GM21381 (cell line): ENCODE measurements around the gene REG1A.

Experiments
- ATAC-seq: cut with Tn5 transposase; IDR thresholded peaks from one replicate; pipeline ENCODE4 v1.9.1; 2021; ENCODE audit warnings: mild to moderate bottlenecking, moderate library complexity; ENCODE audit not compliant: unreplicated experiment

Gene REG1A

GRCh38 chr2:79124907-79125720, 4.8 kb downstream of the REG1A start:
- no peak for ATAC-seq

GRCh38 chr2:79125721-79125985, 5.4 kb downstream of the REG1A start:
- ATAC-seq: no peak

DNA sequence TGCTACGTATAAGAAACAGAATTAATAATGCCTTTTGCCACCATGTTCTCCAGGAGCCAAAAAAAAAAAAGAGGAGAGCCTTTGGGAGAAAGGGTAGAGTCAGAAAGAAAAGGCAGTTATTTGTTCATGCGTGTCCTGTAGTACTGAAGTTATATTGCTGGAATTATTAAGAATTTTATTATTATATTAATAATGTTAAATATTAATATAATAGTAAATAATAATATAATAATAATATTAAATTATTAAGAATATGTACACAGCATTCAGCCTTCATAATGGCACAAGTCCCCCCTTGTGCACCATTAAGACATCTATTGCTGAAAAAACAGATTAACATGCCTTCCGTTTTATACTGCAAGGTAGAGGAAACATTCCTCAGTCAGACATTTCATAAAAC, 8.1 kb downstream of the REG1A start:
- ATAC-seq: no peak

DNA sequence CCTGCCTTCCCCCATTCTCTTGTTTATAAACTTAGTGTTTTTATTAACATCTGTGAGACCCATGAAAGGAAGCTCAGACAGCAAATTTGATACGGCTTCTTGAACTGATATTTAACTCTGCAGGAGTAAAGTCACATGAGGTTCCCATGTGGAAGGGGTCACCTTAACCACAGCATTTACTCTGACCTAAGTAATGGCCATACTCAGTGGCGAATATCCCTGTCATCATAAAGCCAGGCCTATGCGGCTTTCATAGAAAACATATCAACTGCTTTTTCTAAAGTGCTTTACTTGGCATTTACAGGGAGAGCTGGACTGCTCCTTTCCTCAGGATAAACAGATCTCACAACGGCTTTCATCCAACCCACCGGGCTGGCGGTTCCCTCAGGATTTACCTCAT, 9.0 kb downstream of the REG1A start:
- ATAC-seq: no peak

DNA sequence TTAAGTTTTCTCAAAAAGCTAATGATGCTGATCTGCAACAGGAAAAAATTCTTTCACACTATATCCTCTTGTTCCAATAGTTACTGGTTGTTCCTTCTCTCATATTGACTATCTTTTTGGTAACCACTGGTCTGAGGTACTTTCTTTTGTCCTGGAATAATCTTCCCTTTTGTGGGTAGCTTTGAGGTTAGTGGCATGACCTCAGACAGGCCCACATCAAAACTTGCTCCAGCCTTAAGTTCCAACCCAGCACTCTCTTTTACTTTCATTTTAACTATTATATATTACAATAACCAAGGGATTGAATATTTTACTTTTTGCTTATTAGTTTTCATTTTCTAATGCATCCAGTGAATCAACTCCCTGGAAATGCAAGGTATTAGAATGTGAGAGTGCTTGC, 9.5 kb downstream of the REG1A start:
- ATAC-seq: no peak

DNA sequence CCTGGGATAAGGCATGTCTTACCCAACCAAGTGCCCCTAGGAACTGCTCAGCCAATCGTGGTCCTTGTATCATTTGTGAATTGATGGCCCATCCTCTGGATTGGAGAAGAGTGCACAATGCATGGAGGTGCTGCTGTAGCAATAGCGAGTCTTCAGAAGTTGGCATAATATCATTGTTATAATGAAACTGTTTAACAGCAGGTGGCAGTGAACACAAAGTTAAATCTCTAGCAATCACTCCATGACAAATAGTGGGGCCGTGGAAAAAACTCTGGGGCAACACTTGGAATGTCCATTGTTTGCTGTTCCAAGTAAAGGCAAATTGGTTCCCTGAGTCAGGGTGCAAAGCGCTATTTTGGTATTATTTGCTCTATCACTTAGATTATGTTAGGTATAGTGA, 11.4 kb downstream of the REG1A start:
- ATAC-seq: no peak

DNA sequence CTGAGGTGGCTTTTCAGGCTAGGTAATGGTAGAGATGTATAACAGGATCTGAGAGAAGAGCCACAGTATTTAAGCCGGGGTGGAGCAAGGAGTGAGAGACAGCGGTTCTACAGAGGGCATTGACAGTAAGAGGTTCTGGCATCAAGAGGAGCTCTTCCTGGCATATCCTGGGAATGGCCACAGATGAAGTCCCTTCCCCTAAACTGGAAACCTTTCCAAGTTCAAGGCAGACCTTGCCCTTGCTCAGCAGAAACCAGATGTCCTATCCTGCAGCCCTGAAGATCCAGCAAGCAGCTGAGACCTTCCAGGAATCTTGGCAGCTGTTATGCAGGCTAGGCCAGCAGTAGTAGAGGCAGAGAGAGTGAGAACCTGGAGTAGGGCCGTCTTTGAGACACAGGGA, 18.1 kb downstream of the REG1A start:
- no peak for ATAC-seq

GRCh38 chr2:79139423-79139822, 19.1 kb downstream of the REG1A start:
- no peak for ATAC-seq

GRCh38 chr2:79155826-79156476, 35.7 kb downstream of the REG1A start:
- no peak for ATAC-seq

- no peak for ATAC-seq
These were observed 38.7 kb downstream of the REG1A start for GRCh38 chr2:79159030-79159429.

DNA sequence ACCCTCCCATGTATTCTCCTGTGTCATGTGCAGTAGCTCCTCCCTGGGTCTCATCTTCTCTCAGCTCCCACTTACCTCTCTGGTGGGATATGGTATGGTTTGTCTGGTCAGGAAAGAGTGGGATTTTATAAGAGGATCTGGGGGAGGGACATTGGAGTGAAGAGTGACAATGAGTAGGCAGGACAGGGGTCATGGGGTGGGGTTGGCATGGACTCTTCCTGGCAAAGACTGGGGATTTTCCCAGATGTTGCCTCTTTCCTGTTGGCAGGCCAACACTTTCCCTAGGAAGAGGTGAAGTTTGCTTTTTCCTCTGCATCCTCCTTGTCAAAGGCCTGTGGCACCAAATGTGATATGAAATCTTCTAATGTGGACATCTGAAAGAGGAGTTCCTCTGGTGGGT, 39.4 kb downstream of the REG1A start, which contains the start of gene REG3A:
Gene REG3A, minus strand, starts transcription at position 101 of the 400 bp plus-strand sequence. CDS start 348 bp downstream, outside the sequence.
- ATAC-seq: no peak

DNA sequence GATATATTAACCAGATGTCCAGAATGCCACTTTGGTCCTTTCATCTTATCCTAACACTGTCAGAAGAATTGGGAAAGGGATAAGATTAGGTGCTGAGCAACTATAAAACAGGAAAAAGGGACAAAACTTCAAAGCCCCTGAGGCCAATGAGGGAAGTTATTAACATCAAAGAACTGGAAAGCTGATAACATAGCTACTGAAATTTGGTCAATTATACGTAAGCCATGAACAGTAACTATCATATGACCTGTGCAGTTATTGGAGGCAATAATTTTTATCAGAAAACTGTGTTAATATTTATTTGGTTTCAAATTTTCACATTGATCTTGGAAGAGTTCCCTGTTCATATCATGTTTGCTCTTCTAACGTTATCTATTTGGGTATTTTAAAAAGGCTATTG, 41.8 kb downstream of the REG1A start:
- no peak for ATAC-seq

DNA sequence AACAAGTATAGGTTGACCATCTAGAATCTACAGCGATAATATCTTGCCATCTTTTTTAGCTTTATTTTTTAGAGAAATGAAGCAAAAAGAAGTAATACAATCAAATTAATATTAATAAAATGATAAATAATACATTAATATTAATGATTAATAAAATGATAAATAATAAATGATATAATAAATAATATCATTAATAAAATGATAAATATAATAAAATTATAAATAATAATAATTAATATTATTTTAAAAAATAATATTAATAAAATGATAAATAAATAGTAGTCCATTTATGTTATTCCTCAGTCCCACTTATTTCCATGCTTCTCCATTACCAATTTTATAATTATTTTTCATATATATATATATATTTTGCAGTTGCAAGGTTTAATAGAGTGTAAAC, 42.5 kb downstream of the REG1A start:
- no peak for ATAC-seq

GRCh38 chr2:79171348-79171958, 51.2 kb downstream of the REG1A start:
- no peak for ATAC-seq
